ENCODE data around the gene HENMT1.
"Not testable (repeated sequence)": the region's sequence is repeated elsewhere in the genome, so short reads cannot be mapped to it uniquely, and the experiment has no call there.

Gene HENMT1

DNA sequence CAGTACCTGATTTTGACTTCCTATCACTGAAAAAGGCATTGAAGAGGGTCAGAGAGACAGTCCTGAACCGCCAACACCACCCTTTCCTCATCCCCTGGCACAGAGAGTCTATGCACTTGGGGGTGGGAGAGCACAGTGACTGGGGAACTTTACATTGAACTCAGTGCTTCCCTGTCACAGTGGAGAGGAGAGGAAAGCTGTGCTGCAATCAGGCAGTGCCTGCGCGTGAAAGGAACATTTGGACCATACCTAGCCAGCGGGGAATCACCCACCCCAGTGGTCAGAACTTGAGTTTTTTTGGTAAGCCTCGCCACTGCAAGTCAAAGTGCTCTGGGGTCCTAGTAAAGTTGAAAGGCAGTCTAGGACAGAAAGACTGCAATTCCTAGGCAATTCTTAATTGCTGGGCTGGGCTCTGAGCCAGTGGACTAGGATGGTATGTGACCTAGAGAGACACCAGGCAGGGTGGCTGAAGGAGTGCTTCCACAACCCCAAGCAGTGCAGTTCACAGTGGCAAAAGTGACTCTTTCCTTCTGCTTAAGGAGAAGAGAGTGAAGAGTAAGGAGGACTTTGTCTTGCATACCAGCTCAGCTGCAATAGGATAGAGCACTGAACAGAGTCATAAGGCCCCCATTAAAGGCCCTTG, 9.4 kb upstream of the HENMT1 start:
- no peak for DNase-seq

- DNase-seq = no peak
These were observed 8.8 kb upstream of the HENMT1 start for GRCh38 chr1:108669679-108670078.

GRCh38 chr1:108668777-108669176, 7.9 kb upstream of the HENMT1 start:
- no peak for DNase-seq

- not testable (repeated sequence) for DNase-seq
These were observed 6.5 kb upstream of the HENMT1 start for GRCh38 chr1:108667422-108667821.

DNA sequence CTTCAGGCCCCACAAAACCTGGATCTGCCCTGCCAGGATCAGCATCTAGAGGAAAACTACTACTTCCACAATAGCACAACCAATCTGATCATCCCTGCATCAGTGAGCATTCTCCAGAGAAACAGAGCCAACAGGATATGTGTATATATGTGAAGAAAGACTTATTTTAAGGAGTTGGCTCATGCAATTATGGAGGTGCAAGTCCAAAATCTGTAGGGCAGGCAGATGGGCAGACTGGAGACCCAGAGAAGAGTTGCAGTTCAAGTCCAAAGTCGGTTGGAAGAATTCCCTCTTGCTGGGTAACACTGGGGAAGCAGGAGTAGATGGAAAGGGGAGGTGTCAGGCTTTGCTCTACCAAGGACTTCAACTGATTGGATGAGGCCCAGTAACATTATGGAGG, 4.9 kb upstream of the HENMT1 start:
- no peak for DNase-seq

- DNase-seq = no peak
These were observed 4.2 kb upstream of the HENMT1 start for GRCh38 chr1:108665067-108665466.

GRCh38 chr1:108664481-108664880, 3.6 kb upstream of the HENMT1 start:
- no peak for DNase-seq

GRCh38 chr1:108663074-108663473, 2.2 kb upstream of the HENMT1 start:
- DNase-seq = no peak

DNA sequence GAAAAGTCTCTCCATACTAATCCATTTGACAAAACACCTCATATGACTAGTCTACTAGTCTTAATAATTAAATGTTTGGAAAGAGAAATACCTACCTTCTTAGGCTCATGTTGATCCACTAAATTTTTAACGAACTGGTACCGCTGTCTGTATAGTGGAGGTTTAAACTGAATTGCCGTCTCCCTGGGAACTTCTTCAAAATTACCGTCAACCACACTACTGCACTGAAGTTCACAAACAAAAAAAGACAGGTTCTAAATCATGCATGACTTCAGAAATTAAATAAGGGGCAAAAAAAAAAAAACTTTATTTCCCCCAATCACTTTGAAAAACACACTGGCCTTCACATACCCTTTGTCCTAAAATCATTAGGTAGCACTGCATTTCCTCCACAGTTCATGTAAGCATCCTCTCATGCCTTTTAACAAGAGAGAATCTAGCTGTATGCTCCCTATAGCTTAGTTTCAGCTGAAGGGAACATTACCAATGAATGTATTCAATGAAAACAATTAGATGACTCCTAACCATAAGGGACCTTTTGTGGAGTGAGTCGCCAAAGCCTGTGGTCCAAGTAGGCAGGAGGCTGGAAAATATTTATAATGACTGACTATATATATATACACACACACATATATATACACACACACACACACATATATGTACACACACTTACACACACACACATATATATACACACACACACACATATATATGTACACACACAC, 3.4 kb downstream of the HENMT1 start:
- DNase-seq = no peak

DNA sequence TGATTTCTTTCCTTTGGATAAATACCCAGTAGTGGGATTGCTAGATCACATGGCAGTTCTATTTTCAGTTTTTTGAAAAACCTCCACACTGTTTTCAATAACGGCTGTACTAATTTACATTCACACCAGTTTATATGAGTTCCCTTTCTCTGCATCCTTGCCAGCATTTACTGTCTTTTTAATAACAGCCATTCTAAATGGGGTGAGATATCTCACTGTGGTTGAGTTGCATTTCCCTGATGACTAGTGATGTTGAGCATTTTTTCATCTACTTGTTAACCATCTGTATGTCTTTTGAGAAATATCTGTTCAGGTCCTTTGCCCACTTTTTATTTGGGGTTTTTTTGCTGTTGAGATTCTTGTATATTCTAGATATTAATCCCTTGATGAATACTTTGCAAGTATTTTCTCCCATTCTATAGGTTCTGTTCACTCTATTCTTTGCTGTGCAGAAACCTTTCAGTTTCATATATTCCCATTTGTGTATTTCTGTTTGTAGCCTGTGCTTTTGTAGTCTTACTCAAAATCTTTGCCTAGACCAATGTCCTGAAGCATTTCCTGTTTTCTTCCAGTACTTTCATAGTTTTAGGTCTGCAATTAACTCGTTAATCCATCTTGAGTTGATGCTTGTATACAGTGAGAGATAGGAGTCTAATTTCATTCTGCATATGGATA, 7.3 kb downstream of the HENMT1 start:
- no peak for DNase-seq

DNA sequence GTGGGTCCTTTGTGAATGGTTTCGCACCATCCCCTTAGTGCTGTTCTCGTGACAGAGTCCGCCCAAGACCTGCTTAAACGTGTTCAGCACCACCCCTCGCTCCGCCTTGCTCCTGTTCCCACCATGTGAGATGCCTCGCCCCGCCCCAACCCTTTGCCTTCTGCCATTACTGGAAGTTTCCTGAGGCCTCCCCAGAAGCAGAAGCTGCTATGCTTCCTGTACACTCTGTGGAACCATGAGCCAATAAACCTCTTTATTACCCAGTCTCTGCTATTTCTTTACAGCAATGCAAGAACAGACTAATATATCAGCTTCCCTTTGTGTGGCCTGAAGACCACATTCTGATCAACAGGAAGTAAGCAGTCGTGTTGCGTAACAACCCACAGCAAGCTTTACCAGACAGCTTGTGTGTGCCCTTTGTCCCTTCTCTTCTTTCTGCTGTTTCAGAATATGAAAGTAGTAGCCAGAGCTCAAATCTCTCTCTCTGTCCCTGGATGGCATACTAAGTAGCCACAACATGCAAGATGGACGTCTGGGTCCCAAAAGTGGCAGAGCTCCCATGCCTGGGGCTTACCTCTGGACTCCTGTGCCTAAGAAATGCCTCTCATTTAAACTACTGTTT, 14.1 kb downstream of the HENMT1 start:
- DNase-seq = no peak

GRCh38 chr1:108646265-108646647, 14.6 kb downstream of the HENMT1 start:
- no peak for DNase-seq

DNA sequence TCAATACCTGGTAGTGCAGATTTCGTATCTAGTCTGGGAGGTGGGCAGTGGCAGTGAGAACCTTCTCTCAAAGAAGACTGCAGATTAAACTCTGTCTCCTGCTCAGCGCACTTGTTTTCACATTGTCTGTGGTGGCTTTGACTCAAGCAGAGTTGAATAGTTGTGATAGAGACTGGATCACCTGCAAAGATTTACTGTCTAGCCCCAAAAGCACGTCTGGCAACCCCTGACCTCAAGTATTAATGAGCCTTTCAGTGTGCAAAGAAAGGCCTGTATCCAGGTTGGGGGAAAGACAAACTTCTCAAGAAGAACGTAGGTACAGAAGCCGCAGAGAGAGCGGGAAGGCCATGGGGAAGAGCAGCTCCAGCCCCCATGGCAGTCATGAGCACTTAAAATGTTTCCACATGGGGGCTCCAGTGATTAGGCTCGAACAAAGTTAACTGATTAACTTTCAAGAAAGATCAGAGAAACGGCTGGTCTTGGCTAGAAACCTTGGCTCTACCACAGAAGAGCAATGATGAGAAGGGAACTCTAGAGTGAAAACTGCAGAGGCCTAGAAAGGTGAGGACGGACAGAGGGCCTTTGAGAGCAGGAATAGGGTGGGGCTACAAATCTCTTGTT, 15.2 kb downstream of the HENMT1 start:
- no peak for DNase-seq

GRCh38 chr1:108644984-108645383, 15.9 kb downstream of the HENMT1 start:
- no peak for DNase-seq

DNA sequence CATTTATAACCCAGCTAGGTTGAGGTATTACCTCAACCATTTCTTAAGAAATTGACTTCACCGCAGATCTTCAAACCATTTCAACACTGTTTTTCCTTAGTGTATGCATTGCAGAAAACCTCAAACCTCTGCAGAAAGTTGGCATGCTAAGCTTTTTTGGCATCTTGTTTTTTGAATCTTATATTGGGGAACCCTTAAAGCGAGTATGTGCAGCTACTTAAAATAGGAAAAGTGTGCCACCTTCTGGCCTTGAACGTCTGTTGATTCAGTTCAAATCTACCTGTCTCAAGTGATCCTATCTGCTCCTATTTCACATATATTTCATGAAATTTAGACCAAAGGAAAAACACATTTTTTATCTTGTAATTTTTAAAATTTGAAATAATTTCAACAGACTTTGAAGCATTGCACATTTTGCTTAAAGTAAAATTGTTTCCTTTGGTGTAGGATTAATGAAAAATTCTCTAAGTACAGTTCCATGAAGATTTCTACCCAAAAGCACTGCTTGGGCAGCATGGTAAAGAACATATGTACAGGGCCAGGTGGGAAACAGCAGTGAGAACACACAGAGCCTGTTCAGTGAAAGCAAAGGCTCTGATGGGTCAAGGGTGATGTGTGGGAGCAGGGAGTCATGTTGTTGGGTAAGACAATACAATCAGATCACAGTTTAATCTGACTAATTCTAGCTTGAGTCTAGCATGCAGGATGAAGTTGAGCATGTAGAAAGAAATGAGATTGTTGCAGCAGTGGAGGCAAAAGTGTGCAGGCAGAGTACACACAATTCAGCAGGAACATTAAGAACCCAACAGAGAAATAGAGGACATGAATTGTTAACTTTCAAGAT, 17.2 kb downstream of the HENMT1 start:
- no peak for DNase-seq

- not testable (repeated sequence) for DNase-seq
These were observed 20.0 kb downstream of the HENMT1 start for GRCh38 chr1:108640863-108641262.

GRCh38 chr1:108639899-108640560, 20.9 kb downstream of the HENMT1 start:
- DNase-seq = no peak

DNA sequence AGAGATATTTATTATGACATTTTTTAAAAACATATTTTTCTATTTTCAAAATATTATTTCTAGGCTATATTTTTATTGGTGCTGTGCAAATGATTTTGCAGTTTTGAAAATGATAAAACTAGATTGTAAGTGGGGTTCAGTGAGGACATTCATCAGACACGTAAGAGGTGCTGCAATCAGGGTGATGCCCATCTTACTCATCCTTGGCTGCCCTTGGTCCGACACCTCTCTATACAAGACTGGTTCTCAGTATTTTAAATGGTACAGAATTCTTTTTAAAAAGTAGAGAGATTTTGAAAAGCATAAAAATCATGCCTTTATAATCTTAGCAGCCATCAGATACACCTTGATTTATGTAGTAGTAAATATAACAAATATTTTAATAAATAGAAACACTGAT, 24.0 kb downstream of the HENMT1 start:
- DNase-seq = no peak

- no peak for DNase-seq
These were observed 26.4 kb downstream of the HENMT1 start for GRCh38 chr1:108634521-108634920.

GRCh38 chr1:108628665-108629064, 32.2 kb downstream of the HENMT1 start:
- DNase-seq = no peak

DNA sequence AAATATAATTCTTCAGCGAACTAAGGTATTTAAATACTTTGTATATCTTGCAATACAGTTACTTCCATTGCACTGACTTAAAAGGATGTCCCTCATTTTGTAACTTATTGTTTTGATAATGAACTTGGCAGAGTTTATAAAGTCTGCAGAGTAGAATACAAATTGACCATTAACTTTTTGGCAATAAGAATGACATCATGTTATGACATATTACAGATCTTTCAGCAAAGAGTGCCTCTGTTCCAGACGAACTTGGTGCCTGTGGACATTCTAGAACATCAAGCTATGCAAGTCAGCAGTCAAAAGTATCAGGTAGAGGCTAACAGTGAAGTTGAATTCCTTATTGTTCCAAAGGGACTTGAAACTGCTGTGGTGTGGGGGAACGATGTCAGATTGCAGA, 32.9 kb downstream of the HENMT1 start:
- DNase-seq = no peak

GRCh38 chr1:108627256-108627655, 33.6 kb downstream of the HENMT1 start:
- no peak for DNase-seq
